GM19099 (cell line): ENCODE measurements around the gene BTF3.

Source experiments
- POLR2A ChIP-seq: IDR thresholded peaks from 3 replicates; pipeline ENCODE4 v1.6.1; 2011; ENCODE audit warnings: low read depth; ENCODE audit not compliant: insufficient read length; ENCODE audit errors: extremely low read depth

Gene BTF3

GRCh38 chr5:73539730-73540129 is 41.5 kb downstream of the BTF3 start:
- no peak for TF ChIP-seq POLR2A

- TF ChIP-seq POLR2A = no peak
Measured at GRCh38 chr5:73540192-73540591, 42.0 kb downstream of the BTF3 start.

- no peak for TF ChIP-seq POLR2A
Measured at GRCh38 chr5:73542020-73542419, 43.8 kb downstream of the BTF3 start.

GRCh38 chr5:73544429-73545402 is 46.5 kb downstream of the BTF3 start:
- no peak for TF ChIP-seq POLR2A

GRCh38 chr5:73545403-73545779 is 47.1 kb downstream of the BTF3 start:
- no peak for TF ChIP-seq POLR2A

GRCh38 chr5:73550016-73550415 is 51.8 kb downstream of the BTF3 start:
- TF ChIP-seq POLR2A = no peak

- TF ChIP-seq POLR2A = no peak
Measured at GRCh38 chr5:73552642-73553041, 54.4 kb downstream of the BTF3 start.
